AG08396 (cell line): ENCODE measurements around the gene SLCO1A2.

ENCODE experiments used
- DNase-seq: peaks from one replicate; pipeline ENCODE4 v3.0.0; 2012; ENCODE audit warnings: low spot score, mixed read lengths

SLCO1A2 gene

DNA sequence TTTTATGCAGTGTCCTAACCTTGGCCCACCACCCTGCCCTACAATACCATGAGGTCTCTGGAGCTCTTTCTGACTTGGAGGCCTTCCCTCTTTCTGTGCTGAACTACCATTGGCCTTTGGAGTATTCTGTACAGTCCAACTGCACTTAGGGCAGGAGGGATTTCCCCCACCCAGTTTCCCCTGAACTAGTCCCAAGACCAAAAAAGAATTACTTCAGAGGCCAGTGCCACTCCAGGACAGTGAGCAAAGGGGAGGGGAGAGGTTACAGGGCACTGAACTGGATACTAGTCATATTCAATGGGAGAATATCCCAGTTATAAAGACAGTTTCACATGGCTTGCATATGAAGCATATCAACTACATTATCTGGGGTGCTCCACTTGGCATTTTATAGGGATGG is 6.1 kb downstream of the SLCO1A2 start:
- no peak for DNase-seq

GRCh38 chr12:21324551-21324950 is 10.2 kb downstream of the SLCO1A2 start:
- no peak for DNase-seq

- DNase-seq: no peak
Measured at GRCh38 chr12:21323736-21324135, 11.0 kb downstream of the SLCO1A2 start.

DNA sequence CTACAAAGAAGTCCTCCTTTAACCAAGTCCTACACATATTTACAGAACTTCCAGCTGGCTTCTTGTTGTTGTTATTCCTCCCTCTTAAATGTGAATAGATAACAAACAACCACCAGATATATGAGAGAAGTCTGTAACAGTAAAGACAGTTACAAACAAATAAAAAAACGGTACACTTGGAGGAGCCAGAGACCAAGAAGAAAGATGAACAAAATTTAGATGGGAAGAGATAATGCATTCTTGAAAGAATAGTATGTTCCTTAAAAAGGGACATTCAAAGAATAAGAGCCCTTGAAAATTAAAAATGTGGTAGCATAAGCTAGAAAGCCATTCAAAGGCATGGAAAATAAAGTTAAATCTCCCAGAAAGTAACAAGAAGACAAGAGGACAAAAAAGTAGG is 25.9 kb downstream of the SLCO1A2 start:
- no peak for DNase-seq

DNA sequence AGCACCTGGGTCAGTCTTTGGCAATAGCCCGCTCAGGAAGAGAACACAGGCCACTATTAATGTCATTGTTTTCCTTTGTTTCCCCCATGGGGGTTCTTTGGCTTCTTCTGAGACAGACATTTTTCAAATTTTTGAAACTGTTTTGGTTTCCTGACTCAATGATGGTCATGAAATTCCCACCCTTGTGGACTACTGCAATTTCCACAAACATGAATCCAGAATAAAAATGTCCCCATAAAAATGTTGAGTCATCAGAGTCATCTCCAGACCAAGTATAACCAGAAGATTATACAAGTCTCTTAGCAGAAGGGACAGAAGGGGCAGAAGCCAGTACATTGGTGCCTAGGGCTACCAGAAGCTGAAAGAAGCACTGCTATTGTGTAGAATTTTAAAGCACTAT is 29.1 kb downstream of the SLCO1A2 start:
- no peak for DNase-seq

GRCh38 chr12:21300632-21301031 is 34.1 kb downstream of the SLCO1A2 start:
- DNase-seq: no peak

- peak; percentile 27 for DNase-seq
Measured at GRCh38 chr12:21296751-21297406, 37.8 kb downstream of the SLCO1A2 start.

DNA sequence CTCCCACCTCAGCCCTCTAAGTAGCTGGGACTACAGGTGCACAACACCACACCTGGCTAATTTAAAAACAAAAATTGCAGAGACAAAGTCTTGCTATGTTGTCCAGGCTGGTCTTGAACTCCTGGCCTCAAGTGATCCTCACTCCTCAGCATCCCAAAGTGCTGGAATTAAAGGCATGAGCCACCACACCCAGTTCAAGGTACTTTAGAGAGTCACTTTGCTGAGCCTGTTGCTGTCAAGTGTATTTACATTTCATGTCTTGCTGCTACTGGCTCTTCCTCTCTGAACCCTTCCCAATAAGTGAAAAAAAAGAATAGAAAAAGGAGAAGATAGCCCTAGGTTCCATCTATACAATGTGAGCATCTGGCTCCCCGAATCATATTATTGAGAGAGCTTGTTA is 38.4 kb downstream of the SLCO1A2 start:
- no peak for DNase-seq

- no peak for DNase-seq
Measured at GRCh38 chr12:21294176-21294575, 40.5 kb downstream of the SLCO1A2 start.

GRCh38 chr12:21292111-21292510 is 42.6 kb downstream of the SLCO1A2 start:
- no peak for DNase-seq

DNA sequence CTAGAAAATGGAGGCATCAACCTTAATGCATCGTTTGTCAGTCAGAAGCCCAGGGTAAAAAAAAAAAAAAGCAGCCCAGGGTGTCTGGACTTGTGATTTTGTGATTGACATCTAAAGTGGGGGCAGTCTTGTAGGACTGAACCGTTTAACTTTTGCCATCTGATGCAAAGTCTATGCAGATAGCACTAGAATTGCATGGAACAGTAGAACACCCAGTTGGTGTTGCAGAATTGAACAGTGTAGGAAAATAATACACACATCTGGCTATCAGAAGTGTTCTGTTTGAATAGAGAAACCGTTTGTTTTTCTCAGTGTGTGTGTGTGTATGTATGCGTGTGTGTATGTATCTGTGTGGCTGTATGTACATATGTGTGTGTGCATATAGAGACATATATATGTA is 45.0 kb downstream of the SLCO1A2 start:
- no peak for DNase-seq

DNA sequence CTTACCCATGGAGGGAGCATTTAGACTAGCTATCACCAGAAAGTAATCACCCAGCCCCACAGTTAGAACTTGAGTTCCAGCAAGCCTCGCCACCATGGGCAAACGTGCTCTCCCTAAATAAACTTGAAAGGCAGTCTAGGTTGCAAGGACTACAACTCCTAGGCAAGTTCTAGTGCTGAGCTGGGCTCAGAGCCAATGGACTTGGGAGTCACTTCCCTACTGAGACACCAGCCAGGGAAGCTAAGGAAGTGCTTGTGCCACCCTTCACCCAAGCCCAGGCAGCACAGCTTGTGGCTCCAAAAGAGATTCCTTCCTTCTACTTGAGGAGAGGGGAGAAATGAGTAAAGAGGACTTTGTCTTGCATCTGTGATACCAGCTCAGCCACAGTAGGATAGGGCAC is 57.9 kb downstream of the SLCO1A2 start:
- DNase-seq: no peak

DNA sequence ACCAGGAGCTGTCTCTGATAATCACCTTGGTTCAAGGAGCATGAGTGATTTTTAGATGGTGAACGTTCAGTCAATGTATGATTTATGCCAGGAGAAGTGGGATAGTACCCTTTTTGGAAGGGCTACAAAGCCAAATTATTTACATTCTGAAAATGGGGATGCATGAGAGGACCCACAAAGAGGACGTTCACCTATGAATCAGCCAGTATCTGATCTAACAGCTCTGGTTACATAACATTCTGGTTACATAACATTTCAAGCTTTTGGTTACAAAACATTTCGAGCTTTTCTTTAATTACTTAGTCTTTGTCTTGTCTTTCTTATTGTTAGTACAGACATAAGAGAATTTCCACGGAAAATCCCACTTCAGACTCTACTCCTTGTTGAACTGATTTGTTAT is 68.8 kb downstream of the SLCO1A2 start:
- no peak for DNase-seq

DNA sequence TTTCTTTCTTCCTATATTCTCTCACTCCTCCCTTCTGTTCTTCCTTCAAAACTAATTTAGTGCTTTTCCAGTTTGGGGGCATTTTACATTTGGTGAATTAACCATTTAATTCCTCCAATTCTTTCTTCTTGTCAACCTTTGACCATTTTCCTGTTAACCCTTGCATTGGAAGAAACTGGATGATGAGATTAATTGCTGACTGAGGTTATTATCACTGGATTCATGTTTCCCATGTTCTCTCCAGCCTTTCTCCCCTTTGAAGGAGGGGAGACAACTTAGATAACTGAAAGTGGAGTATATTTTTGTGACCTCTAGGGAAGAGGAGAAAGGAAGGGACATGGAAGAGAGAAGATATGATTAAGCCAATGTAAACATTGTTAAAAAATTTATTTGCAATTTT is 70.5 kb downstream of the SLCO1A2 start:
- no peak for DNase-seq

DNA sequence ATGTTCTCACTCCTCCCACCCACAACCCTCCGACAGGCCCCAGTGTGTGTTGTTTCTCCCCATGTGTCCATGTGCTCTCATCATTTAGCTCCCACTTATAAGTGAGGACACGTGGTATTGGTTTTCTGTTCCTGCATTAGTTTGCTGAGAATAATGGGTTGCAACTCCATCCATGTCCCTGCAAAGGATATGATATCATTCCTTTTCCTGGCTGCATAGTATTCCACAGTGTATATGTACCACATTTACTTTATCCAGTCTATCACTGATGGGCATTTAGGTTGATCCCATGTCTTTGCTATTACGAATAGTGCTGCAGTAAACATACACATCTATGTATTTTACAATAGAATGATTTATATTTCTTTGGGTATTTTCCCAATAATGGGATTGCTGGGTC is 77.5 kb downstream of the SLCO1A2 start:
- no peak for DNase-seq

DNA sequence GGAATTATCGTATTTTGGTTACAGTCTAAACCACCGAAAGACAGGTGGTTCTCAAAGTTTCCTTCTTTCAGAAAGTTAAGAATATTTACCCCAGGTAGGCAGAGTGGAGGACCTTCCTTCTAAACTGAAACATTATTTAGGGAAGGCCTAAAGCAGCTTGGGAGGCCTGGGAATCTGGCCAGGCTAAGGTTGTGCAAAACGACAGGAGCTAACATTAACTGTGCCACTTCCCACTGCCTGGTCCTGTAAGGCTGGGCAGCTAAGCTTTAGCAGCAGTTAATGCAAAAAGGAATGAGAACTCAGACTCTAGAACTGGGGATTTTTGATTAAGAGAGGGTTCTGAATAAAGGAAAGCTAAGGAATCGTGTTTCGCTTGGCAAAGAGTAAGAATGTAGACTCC is 82.6 kb downstream of the SLCO1A2 start:
- DNase-seq: no peak

GRCh38 chr12:21248679-21249078 is 86.0 kb downstream of the SLCO1A2 start:
- peak; percentile 4 for DNase-seq

GRCh38 chr12:21239866-21240265 is 94.9 kb downstream of the SLCO1A2 start:
- no peak for DNase-seq

GRCh38 chr12:21234395-21234794 is 100.3 kb downstream of the SLCO1A2 start:
- no peak for DNase-seq

- no peak for DNase-seq
Measured at GRCh38 chr12:21223930-21224329, 110.8 kb downstream of the SLCO1A2 start.

DNA sequence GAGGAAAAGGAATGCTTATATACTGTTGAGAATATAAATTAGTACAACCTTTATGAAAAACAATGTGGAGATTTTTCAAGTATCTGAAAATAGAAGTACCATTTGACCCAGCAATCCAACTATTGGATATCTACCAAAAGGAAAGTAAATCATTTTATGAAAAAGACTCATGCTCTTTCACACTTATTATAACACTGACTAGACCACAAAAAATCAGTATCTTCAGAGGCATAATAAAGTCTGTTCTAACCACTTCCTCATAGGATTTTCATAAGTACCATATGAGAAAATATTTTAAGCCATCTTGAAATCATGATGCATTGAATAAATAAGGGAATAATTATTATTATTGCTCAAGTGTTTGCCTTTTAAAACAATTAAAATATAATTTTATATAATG is 112.9 kb downstream of the SLCO1A2 start:
- DNase-seq: no peak

- DNase-seq: no peak
Measured at GRCh38 chr12:21221072-21221471, 113.6 kb downstream of the SLCO1A2 start.

DNA sequence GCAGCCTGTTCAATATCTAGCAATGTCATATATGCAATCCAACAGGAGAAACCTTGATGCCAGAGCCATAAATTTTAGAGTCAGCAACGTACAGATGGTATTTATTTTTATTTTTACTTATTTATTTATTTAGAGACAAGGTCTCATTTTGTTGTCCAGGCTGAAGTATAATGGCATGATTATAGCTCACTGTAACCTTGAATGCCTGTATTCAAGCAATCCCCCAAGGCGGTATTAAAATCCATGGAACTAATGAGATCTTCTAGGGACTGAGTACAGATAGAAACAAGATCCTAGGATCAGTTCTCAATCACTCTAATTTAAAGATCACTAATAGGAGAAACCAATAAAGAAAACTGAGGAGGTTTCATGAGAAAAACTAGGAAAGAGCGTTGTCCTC is 114.5 kb downstream of the SLCO1A2 start:
- no peak for DNase-seq

DNA sequence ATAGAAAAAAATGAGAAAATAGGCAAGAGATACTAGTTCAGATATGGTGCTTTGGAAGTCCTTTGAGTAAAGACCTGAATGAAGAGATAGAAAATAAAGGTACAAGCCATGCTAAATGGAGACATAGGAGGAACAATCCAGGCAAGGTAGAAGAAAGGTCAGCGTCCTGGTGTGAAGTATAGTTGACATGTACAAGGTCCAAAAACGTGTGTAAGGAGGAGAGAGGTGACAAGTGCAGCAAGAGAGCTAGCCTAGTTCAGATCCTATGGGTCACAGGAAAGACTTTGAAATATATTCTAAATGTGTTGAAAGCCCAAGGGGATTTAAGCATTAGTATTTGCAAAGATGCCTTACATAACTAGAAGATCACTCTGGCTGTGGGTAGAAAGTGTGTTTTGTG is 115.5 kb downstream of the SLCO1A2 start:
- DNase-seq: no peak
